Heart right ventricle (tissue), 16 donors: Measurements from ENCODE around the gene PRTN3. TPM values are rescaled to one million over a fixed set of nuclear protein-coding genes. Genes with fewer than 3 reads are reported as not detected.

Experiments
- ATAC-seq, 8 donors: fragments of 200-7000 bp; cut with Tn5 transposase; one replicate each; pipeline ENCODE4 v1.9.1; 2020; ENCODE audit warnings: mild to moderate bottlenecking in 8 of 8, moderate library complexity in 8 of 8, moderate number of reproducible peaks in 1 of 8
- DNase-seq, 2 donors: peaks; one replicate each; pipeline ENCODE4 v3.0.0-alpha.2; 2020
- H3K27ac ChIP-seq, 10 donors: fragments of 200-600 bp; sonication (generic) in 2 of 10; one replicate each; pipeline versions ENCODE4 v1.5.0 to v1.8.0; 2020 to 2022; ENCODE audit warnings: mild to moderate bottlenecking in 3 of 10
- H3K27me3 ChIP-seq, 7 donors: fragments of 200-600 bp; one replicate each; pipeline ENCODE4 v1.8.0; 2021 to 2022; ENCODE audit warnings: mild to moderate bottlenecking in 2 of 7
- H3K36me3 ChIP-seq, 9 donors: fragments of 200-600 bp; sonication (generic) in 1 of 9; one replicate each; pipeline versions ENCODE4 v1.5.0 to v1.8.0; 2020 to 2022; ENCODE audit warnings: mild to moderate bottlenecking in 2 of 9
- H3K4me1 ChIP-seq, 9 donors: fragments of 200-600 bp; sonication (generic) in 1 of 9; one replicate each; pipeline versions ENCODE4 v1.5.0 to v1.8.0; 2020 to 2022; ENCODE audit warnings: mild to moderate bottlenecking in 4 of 9
- H3K4me3 ChIP-seq, 10 donors: fragments of 200-600 bp; sonication (generic) in 2 of 10; one replicate each; pipeline versions ENCODE4 v1.5.0 to v1.8.0; 2020 to 2022; ENCODE audit warnings: mild to moderate bottlenecking in 7 of 10, moderate library complexity in 2 of 10
- H3K9me3 ChIP-seq, 11 donors: fragments of 200-600 bp in 10 of 11; sonication (generic) in 2 of 11; one replicate each; pipeline versions ENCODE4 v1.5.0 to v1.8.0; 2013 to 2022; ENCODE audit warnings: mild to moderate bottlenecking in 2 of 11, control low read depth in 1 of 11, moderate library complexity in 1 of 11
- CTCF ChIP-seq, 9 donors: fragments of 200-600 bp; sonication (generic) in 2 of 9; IDR thresholded peaks; one replicate each; pipeline versions ENCODE4 v1.5.0 to v1.8.0; 2021 to 2022; ENCODE audit warnings: antibody characterized with exemption in 9 of 9, mild to moderate bottlenecking in 5 of 9, moderate library complexity in 1 of 9
- WGBS, 2 donors: extraction: QIAGEN DNeasy Blood & Tissue Kit; methylation state at CpG; one replicate each; pipeline ENCODE4 v1.1.7; 2013; ENCODE audit warnings: inconsistent platforms in 1 of 2; 5-methylcytosine and 5-hydroxymethylcytosine counted together
- intact Hi-C, 10 donors: fragments of 100-400 bp; cut with DNase I; formaldehyde crosslinking; loops; one replicate each; pipeline versions ENCODE4 v1.11.1 to v1.14.2; 2022
- long read RNA-seq, 3 donors: library from polyadenylated mRNA; unstranded; transcript quantifications; one replicate each; pipeline ENCODE4 v2.0.0, GENCODE V29; 2020 to 2021
- polyA plus RNA-seq, 2 donors: library from polyadenylated mRNA; stranded (reverse); fragments of 200-250 nt; gene quantifications; one replicate each; pipeline ENCODE4 v1.2.3, GENCODE V29; 2013
- total RNA-seq, 10 donors: library from RNA; stranded (reverse); fragmentation: NEBNext Ultra II Directional in 3 of 10; extraction: Animal tissue kit (Norgen Biotek cat#: 25700) in 3 of 10; gene quantifications; one replicate each; pipeline versions ENCODE4 v1.2.1 to v1.2.4, GENCODE V29; 2021 to 2023
- donor health status: Arrhythmogenic right ventricular cardiomyopathy.
- donor health status: ischemic (EF 13 %, LVEDD 7.1; RV severe dilation, severe dysfunction).
- donor health status: healthy with polysubstance abuse.
- donor health status: DM: no; HTN: yes; CAD: no.
- donor health status: DM: no; HTN: no; CAD: no.
- donor health status: ischemic (EF 25% LVEDD 6.9; RV normal size, moderate dysfunction).
- donor health status: ischemic (EF 25% LVEDD 5.7; RV mildly dilated, moderate dysfunction).
- donor health status: healthy.
- donor health status: DM: yes; HTN: yes; CAD: no.
- donor health status: Ischemic cardiomyopathy.
- donor health status: ischemic (EF 35%, LVEDD 5.7; RV mildly dilated, moderate dysfunction).
- donor health status: nonischemic (EF 11% LVEDD 7.7; RV severe dilation, severe dysfunction).
- donor health status: DM: yes; HTN: yes; CAD: no.
- donor health status: PGD.
- donor health status: ischemic (EF 29% LVEDD 5.4; RV normal size, mild dysfunction).
- donor health status: nonischemic (EF 23%, LVEDD 6.1; RV moderate dilation, normal function).

PRTN3 gene
- total RNA-seq = not detected
- polyA plus RNA-seq = under 1 TPM in 1 of 2 donors, not detected in 1; 0.12 TPM
- long read RNA-seq, donor 1 = 0 reads
- long read RNA-seq, donor 2 = 0 reads
- long read RNA-seq, donor 3 = 0 reads

GRCh38 chr19:840519-841206, at the start of gene PRTN3:
Gene PRTN3 (plus strand): TSS chr19:840999. CDS start chr19:841009, 10 bp downstream.
- H3K27ac ChIP-seq = no peak within 1 kb of the TSS
- no peaks in the 10 kb centered on the region for H3K9me3 ChIP-seq
- H3K4me1 ChIP-seq = peaks cover 7 to 29% (median 11%) of the 10 kb centered on the region in 9 donors
- intact Hi-C loops = no loop called here
- no peak within 1 kb of the TSS for H3K4me3 ChIP-seq
- no peak for ATAC-seq
- 65 to 72% methylated on average over 24 of the region's 24 CpGs for WGBS, 2 donors
- H3K36me3 ChIP-seq = no peaks in the 10 kb centered on the region
- no peak for DNase-seq
- H3K27me3 ChIP-seq = peaks cover 9 to 67% (median 53%) of the 10 kb centered on the region in 7 donors
- no peak for TF ChIP-seq CTCF (IDR thresholded peaks at IDR 0.05)

GRCh38 chr19:791007-791566, 49.7 kb upstream of the PRTN3 start:
- Histone ChIP-seq H3K4me1 (peaks cover 5 to 66% (median 51%) of the 10 kb centered on the region in 9 donors), H3K36me3 (no peaks in the 10 kb centered on the region), H3K4me3 (no peak overlapping the region), H3K27me3 (no peaks in the 10 kb centered on the region), H3K27ac (peak overlapping the region in 9 of 10 donors; percentile 67 to 88 (median 81)), H3K9me3 (no peaks in the 10 kb centered on the region)
- 76 to 87% methylated on average over 26 of the region's 26 CpGs for WGBS, 2 donors
- ATAC-seq (no peak), DNase-seq (no peak)
- no peak for TF ChIP-seq CTCF (IDR thresholded peaks at IDR 0.05)
- intact Hi-C loops = loop anchor here in 1 of 10 donors (10.0 kb wide), 1 partner anchor 64 kb away; the partner anchor contains the start of genes CFD and ELANE

- ATAC-seq (peak in 3 of 8 donors; percentile 12 to 19 (median 14)), DNase-seq (peak in 1 of 2 donors; percentile 64)
- TF ChIP-seq CTCF (IDR thresholded peaks at IDR 0.05) = no peak
- no peak overlapping the region for H3K4me3 ChIP-seq
- no peaks in the 10 kb centered on the region for H3K36me3 ChIP-seq
- peaks cover 5 to 70% (median 56%) of the 10 kb centered on the region in 9 donors for H3K4me1 ChIP-seq
- H3K27me3 ChIP-seq = no peaks in the 10 kb centered on the region
- intact Hi-C loops = loop anchor here in 1 of 10 donors (10.0 kb wide), 1 partner anchor 63 kb away; the partner anchor contains the start of genes CFD and ELANE
- WGBS, 2 donors = 50% methylated on average over 8 of the region's 8 CpGs
- no peaks in the 10 kb centered on the region for H3K9me3 ChIP-seq
- H3K27ac ChIP-seq = peak overlapping the region in 9 of 10 donors; percentile 56 to 88 (median 79)
Observed at GRCh38 chr19:791567-792305, 49.1 kb upstream of the PRTN3 start.

GRCh38 chr19:792306-792885, 48.4 kb upstream of the PRTN3 start:
- H3K36me3 ChIP-seq = no peaks in the 10 kb centered on the region
- H3K4me3 ChIP-seq = no peak overlapping the region
- DNase-seq (peak in 1 of 2 donors; percentile 17), ATAC-seq (no peak)
- H3K27ac ChIP-seq = peak overlapping the region in 9 of 10 donors; percentile 56 to 88 (median 79)
- TF ChIP-seq CTCF (IDR thresholded peaks at IDR 0.05) = no peak
- 59 to 63% methylated on average over 16 of the region's 16 CpGs for WGBS, 2 donors
- intact Hi-C loops = loop anchor here in 1 of 10 donors (10.0 kb wide), 1 partner anchor 62 kb away; the partner anchor contains the start of genes CFD and ELANE
- H3K9me3 ChIP-seq = no peaks in the 10 kb centered on the region
- no peaks in the 10 kb centered on the region for H3K27me3 ChIP-seq
- peaks cover 5 to 64% (median 54%) of the 10 kb centered on the region in 9 donors for H3K4me1 ChIP-seq
